Tongue (tissue), 2 donors: ENCODE results near the gene TLK1. TPM values are rescaled to one million over a fixed set of nuclear protein-coding genes. Genes with fewer than 3 reads are reported as not detected.
"Not testable (repeated sequence)": the region's sequence is repeated elsewhere in the genome, so short reads cannot be mapped to it uniquely, and the experiment has no call there.

Experiments
- DNase-seq: peaks from one replicate; pipeline ENCODE4 v3.0.0-alpha.2; 2015
- total RNA-seq: library from RNA; depleted of rRNA; stranded (reverse); fragments of >200 nt; gene quantifications from one replicate; pipeline ENCODE4 v1.2.3, GENCODE V29; 2014

The TLK1 gene
- total RNA-seq, 1 donor from 2014 or later: 26.0 TPM

- DNase-seq: no peak
Measured at GRCh38 chr2:171169333-171169732, 8.6 kb upstream of the TLK1 start.

- no peak for DNase-seq
Measured at GRCh38 chr2:171167352-171167997, 6.8 kb upstream of the TLK1 start.

GRCh38 chr2:171166328-171166983, 5.8 kb upstream of the TLK1 start:
- DNase-seq: no peak

- no peak for DNase-seq
Measured at GRCh38 chr2:171165967-171166327, 5.3 kb upstream of the TLK1 start.

- no peak for DNase-seq
Measured at GRCh38 chr2:171163261-171163660, 2.6 kb upstream of the TLK1 start.

- not testable (repeated sequence) for DNase-seq
Measured at GRCh38 chr2:171162522-171163197, 2.0 kb upstream of the TLK1 start.

GRCh38 chr2:171160956-171161740, 455 bp upstream of the TLK1 start:
- DNase-seq: peak; percentile 88

GRCh38 chr2:171159372-171160118, 1.1 kb downstream of the TLK1 start:
- peak; percentile 85 for DNase-seq

- no peak for DNase-seq
Measured at GRCh38 chr2:171158790-171159371, 1.8 kb downstream of the TLK1 start.

GRCh38 chr2:171158036-171158789, 2.5 kb downstream of the TLK1 start:
- no peak for DNase-seq

- DNase-seq: no peak
Measured at GRCh38 chr2:171157109-171157500, 3.6 kb downstream of the TLK1 start.

- DNase-seq: no peak
Measured at GRCh38 chr2:171154348-171154747, 6.3 kb downstream of the TLK1 start.

GRCh38 chr2:171150694-171151285, 9.9 kb downstream of the TLK1 start:
- no peak for DNase-seq

GRCh38 chr2:171149986-171150693, 10.6 kb downstream of the TLK1 start:
- DNase-seq: no peak

GRCh38 chr2:171149171-171149938, 11.3 kb downstream of the TLK1 start:
- DNase-seq: no peak

GRCh38 chr2:171147081-171147480, 13.6 kb downstream of the TLK1 start:
- no peak for DNase-seq

GRCh38 chr2:171146633-171147032, 14.1 kb downstream of the TLK1 start:
- peak; percentile 15 for DNase-seq

GRCh38 chr2:171146071-171146470, 14.6 kb downstream of the TLK1 start:
- DNase-seq: no peak

- DNase-seq: no peak
Measured at GRCh38 chr2:171143670-171144062, 17.0 kb downstream of the TLK1 start.
